Measurements from ENCODE around the gene MRPS25. TPM values are rescaled to one million over a fixed set of nuclear protein-coding genes. Genes with fewer than 3 reads are reported as not detected.

The MRPS25 gene
- total RNA-seq, 4 donors from 2014 or later = 63.3 to 91.6 (median 79.8) TPM

DNA sequence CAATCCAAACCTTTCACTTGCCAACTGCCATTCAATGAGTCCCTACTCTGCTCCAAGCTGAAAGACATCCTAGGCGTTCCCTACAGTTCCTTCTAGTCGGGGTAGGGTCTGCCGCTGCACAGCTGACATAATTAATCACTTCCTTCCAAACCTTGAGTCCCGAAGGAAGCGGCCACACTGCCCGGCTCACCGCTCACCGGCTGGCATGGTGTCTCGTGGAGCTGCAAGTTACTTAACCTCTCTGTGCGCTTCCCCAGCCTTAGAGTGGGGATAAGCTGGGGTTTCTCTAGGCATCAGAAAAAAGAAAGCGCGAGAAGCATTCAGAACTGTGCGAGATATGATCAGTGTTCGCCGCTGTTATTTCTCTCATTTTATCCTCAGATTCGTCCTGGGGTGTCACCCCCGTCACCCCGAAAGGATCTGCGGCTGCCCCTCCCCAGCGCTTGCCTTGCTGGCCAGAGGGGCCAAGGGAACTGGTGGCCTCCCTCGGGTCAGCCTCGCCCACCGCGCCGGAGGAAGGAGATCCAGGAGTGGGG is 748 bp downstream of the MRPS25 start:
- H3K27ac ChIP-seq = peak overlapping the region in 2 of 3 donors; percentile 79 to 83
- no peaks in the 10 kb centered on the region for H3K27me3 ChIP-seq
- DNase-seq = peak; percentile 15 to 22
- WGBS, 2 donors = 1 to 12% methylated on average over 11 to 19 of the region's 25 CpGs
- H3K4me3 ChIP-seq (replicated peaks in 1 of 3) = peak overlapping the region; percentile 50 to 87 (median 78)
- peaks cover 0 to 2% of the 10 kb centered on the region in 2 donors for H3K36me3 ChIP-seq
- no peak for TF ChIP-seq POLR2A (IDR thresholded peaks at IDR 0.05)
- TF ChIP-seq, protein P1, sequence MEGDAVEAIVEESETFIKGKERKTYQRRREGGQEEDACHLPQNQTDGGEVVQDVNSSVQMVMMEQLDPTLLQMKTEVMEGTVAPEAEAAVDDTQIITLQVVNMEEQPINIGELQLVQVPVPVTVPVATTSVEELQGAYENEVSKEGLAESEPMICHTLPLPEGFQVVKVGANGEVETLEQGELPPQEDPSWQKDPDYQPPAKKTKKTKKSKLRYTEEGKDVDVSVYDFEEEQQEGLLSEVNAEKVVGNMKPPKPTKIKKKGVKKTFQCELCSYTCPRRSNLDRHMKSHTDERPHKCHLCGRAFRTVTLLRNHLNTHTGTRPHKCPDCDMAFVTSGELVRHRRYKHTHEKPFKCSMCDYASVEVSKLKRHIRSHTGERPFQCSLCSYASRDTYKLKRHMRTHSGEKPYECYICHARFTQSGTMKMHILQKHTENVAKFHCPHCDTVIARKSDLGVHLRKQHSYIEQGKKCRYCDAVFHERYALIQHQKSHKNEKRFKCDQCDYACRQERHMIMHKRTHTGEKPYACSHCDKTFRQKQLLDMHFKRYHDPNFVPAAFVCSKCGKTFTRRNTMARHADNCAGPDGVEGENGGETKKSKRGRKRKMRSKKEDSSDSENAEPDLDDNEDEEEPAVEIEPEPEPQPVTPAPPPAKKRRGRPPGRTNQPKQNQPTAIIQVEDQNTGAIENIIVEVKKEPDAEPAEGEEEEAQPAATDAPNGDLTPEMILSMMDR (IDR thresholded peaks at IDR 0.05) = no peak
- intact Hi-C loops (cut with DNase I) = no loop called here
- H3K9me3 ChIP-seq = no peaks in the 10 kb centered on the region
- peaks cover 14 to 19% of the 10 kb centered on the region in 2 donors for H3K4me1 ChIP-seq

DNA sequence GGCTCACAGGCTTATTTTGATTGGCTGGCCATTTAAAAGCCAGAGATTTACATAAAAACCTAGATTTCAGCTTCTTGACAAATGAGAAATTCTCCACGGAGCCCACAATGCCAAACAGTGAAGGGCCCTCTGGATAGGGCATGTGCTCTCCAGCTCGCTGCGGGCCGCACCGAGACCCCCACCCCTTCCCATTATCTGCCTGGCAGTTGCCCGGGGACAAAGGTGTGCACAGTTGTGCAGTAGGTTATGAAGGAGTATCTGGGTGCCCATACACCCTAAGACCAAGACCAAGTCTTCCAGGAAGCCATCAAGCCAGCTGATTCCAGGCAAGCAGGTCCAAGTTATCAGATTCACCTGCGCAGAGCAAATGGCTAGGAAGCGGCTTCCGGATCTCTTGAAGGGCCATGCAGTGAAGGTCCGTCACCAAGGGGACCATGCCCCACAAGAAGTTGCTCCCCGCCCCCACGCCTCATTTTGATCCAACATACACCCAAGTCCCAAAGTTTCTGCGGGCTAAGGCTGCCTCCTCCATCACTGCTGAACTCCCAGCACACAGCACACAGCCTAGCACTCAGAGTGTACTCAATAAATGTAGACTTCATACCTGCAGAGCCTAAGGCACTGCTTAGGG is 1.3 kb downstream of the MRPS25 start:
- intact Hi-C loops (cut with DNase I) = no loop called here
- H3K36me3 ChIP-seq = peaks cover 4 to 8% of the 10 kb centered on the region in 2 donors
- H3K4me1 ChIP-seq = peaks cover 14 to 19% of the 10 kb centered on the region in 2 donors
- H3K27ac ChIP-seq = peak overlapping the region in 2 of 3 donors; percentile 79 to 83
- DNase-seq = no peak
- H3K9me3 ChIP-seq = no peaks in the 10 kb centered on the region
- 84 to 92% methylated on average over 6 to 13 of the region's 13 CpGs for WGBS, 2 donors
- no peak for TF ChIP-seq POLR2A (IDR thresholded peaks at IDR 0.05)
- TF ChIP-seq, protein P1 (IDR thresholded peaks at IDR 0.05) = no peak
- H3K4me3 ChIP-seq (replicated peaks in 1 of 3) = peak overlapping the region in 2 of 3 donors; percentile 78 to 87
- H3K27me3 ChIP-seq = no peaks in the 10 kb centered on the region

DNA sequence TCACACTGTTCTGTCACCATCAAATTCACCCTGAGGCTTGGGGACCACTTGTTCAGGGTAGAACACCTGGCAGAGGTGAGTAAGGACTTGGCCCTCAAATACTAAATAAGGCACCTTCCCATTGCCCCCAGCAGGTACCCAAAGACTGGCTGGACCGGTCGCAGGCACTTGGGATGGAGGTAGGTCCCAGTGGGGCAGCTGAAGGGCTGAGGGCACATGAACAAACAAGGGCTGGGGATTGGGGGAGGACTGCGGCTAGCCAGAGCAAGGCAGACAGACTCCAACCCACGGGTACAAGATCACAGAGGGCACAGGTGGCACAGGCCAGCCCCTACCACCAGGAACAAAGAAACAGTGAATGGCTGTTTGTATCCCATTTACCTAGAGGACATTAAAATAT is 1.9 kb downstream of the MRPS25 start:
- peaks cover 14 to 19% of the 10 kb centered on the region in 2 donors for H3K4me1 ChIP-seq
- no peaks in the 10 kb centered on the region for H3K9me3 ChIP-seq
- DNase-seq = peak; percentile 33 to 60
- intact Hi-C loops (cut with DNase I) = no loop called here
- H3K36me3 ChIP-seq = peaks cover 9 to 13% of the 10 kb centered on the region in 2 donors
- 47 to 67% methylated on average over 4 of the region's 4 CpGs for WGBS, 2 donors
- peak overlapping the region in 1 of 3 donors; percentile 5 for H3K4me3 ChIP-seq (replicated peaks in 1 of 3)
- peak overlapping the region in 2 of 3 donors; percentile 33 to 79 for H3K27ac ChIP-seq
- TF ChIP-seq, protein P1 (IDR thresholded peaks at IDR 0.05) = no peak
- TF ChIP-seq POLR2A (IDR thresholded peaks at IDR 0.05) = no peak
- no peaks in the 10 kb centered on the region for H3K27me3 ChIP-seq

DNA sequence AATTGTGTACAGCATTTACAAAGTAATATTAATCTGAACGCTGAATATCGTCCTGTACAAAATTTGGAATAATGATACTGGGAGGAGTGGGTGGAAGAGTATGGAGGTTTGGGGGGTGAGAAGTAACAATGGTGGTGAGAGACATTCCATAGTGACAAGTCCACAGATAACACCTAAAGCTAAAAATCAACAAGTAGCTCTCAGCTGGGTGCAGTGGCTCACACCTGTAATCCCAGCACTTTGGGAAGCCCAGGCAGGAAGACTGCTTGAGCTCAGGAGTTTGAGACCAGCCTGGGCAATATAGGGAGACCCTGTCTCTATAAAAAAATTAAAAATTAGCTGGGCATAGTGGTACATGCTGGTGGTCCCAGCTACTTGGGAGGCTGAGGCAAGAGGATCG is 5.1 kb downstream of the MRPS25 start:
- intact Hi-C loops (cut with DNase I) = no loop called here
- no peak overlapping the region for H3K27ac ChIP-seq
- peaks cover 19 to 25% of the 10 kb centered on the region in 2 donors for H3K36me3 ChIP-seq
- no peak overlapping the region for H3K4me3 ChIP-seq (replicated peaks in 1 of 3)
- peaks cover 13 to 14% of the 10 kb centered on the region in 2 donors for H3K4me1 ChIP-seq
- H3K9me3 ChIP-seq = no peaks in the 10 kb centered on the region
- TF ChIP-seq POLR2A (IDR thresholded peaks at IDR 0.05) = no peak
- TF ChIP-seq, protein P1 (IDR thresholded peaks at IDR 0.05) = no peak
- no peak for DNase-seq
- H3K27me3 ChIP-seq = no peaks in the 10 kb centered on the region
- 94 to 98% methylated on average over 3 of the region's 3 CpGs for WGBS, 2 donors

Data from thyroid gland (tissue), 4 donors.